ENCODE measurements around the gene ENPEP. TPM values are rescaled to one million over a fixed set of nuclear protein-coding genes. Genes with fewer than 3 reads are reported as not detected.
"Not testable (repeated sequence)": the region's sequence is repeated elsewhere in the genome, so short reads cannot be mapped to it uniquely, and the experiment has no call there.

ENPEP gene
- total RNA-seq: 4.6 TPM in 2 replicates

DNA sequence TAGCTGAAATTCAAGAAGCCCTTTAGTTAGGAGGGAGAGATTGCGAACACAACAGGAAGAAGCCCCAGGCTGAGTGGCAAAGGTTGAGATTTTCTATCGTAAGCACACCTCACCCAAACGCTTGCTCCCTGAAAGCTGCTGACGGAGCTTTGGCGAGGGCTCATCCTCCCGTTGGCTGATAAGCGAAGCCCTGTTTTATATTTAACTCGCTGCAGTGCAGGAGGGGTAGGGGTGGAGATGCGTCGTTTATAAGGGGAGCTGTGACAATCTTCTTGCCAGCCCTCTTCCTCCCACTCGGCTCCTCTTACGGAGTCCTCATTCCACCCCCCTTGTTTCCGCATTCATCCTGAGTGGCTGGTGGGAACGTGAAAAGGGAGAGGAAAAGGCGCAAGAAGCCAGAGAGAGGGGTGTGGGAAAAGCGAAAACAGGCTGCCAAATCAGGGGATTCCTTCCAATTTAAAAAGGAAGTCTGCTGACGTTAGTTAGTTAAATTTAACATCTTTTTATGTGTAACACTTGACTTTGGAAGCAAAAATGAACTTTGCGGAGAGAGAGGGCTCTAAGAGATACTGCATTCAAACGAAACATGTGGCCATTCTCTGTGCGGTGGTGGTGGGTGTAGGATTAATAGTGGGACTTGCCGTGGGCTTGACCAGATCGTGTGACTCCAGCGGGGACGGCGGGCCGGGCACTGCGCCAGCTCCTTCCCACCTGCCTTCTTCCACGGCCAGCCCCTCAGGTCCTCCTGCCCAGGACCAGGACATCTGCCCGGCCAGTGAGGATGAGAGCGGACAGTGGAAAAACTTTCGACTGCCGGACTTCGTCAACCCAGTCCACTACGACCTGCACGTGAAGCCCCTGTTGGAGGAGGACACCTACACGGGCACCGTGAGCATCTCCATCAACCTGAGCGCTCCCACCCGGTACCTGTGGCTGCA lies at the start of gene ENPEP:
Gene ENPEP (plus strand): TSS at position 275 of the 938 bp plus-strand sequence. CDS start 260 bp downstream, at position 535.
- Histone ChIP-seq H3K27me3 (ENCODE audit: control insufficient read depth, insufficient read depth, low read length) (no peaks in the 10 kb centered on the region), H3K36me3 (ENCODE audit: control insufficient read depth, insufficient read depth, low read length) (no peaks in the 10 kb centered on the region), H3K4me3 (ENCODE audit: low read depth, low read length) (peak within 1 kb of the TSS; percentile 34)
- TF ChIP-seq, protein P1, sequence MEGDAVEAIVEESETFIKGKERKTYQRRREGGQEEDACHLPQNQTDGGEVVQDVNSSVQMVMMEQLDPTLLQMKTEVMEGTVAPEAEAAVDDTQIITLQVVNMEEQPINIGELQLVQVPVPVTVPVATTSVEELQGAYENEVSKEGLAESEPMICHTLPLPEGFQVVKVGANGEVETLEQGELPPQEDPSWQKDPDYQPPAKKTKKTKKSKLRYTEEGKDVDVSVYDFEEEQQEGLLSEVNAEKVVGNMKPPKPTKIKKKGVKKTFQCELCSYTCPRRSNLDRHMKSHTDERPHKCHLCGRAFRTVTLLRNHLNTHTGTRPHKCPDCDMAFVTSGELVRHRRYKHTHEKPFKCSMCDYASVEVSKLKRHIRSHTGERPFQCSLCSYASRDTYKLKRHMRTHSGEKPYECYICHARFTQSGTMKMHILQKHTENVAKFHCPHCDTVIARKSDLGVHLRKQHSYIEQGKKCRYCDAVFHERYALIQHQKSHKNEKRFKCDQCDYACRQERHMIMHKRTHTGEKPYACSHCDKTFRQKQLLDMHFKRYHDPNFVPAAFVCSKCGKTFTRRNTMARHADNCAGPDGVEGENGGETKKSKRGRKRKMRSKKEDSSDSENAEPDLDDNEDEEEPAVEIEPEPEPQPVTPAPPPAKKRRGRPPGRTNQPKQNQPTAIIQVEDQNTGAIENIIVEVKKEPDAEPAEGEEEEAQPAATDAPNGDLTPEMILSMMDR (IDR thresholded peaks at IDR 0.05; ENCODE audit: insufficient read depth, low read length, poor library complexity, severe bottlenecking): no peak
- DNase-seq (ENCODE audit: low read depth): no peak

DNA sequence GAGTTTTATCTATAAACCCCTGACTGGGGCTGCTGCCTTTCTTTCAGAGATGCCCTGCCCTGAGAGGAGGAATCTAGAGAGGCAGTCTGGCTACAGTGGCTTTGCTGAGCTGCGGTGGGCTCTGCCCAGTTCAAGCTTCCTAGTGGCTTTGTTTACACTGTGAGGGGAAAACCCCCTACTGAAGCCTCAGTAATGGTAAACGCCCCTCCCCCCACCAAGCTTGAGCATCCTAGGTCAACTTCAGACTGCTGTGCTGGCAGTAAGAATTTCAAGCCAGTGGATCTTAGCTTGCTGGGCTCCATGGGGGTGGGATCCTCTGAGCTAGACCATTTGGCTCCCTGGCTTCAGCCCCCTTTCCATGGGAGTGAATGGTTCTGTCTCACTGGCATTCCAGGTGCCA lies 44.1 kb upstream of the ENPEP start:
- not testable (repeated sequence) for H3K4me3 ChIP-seq (ENCODE audit: low read depth, low read length); H3K36me3 ChIP-seq (ENCODE audit: control insufficient read depth, insufficient read depth, low read length); DNase-seq (ENCODE audit: low read depth); H3K27me3 ChIP-seq (ENCODE audit: control insufficient read depth, insufficient read depth, low read length)

DNA sequence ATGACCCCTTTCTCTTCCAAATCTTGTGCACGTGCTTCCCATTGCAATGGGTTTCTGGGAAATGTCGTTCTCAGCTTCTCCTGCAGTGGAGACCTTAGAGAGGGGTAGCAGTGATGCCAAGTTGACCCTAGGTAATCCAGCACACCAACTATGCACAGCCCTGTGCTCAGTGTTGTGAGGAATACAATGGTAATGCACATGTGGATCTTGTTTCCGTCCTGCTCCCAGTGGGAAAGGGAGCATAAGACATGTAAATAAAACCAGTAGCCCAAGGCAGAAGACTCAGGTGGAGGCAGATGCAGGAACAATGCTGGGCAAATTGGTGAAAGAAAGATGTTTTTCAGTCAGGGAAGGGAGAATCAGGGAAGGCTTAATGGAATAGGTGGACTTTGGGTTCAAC lies 38.7 kb upstream of the ENPEP start:
- not testable (repeated sequence) for H3K36me3 ChIP-seq (ENCODE audit: control insufficient read depth, insufficient read depth, low read length); H3K27me3 ChIP-seq (ENCODE audit: control insufficient read depth, insufficient read depth, low read length); H3K4me3 ChIP-seq (ENCODE audit: low read depth, low read length); DNase-seq (ENCODE audit: low read depth)

DNA sequence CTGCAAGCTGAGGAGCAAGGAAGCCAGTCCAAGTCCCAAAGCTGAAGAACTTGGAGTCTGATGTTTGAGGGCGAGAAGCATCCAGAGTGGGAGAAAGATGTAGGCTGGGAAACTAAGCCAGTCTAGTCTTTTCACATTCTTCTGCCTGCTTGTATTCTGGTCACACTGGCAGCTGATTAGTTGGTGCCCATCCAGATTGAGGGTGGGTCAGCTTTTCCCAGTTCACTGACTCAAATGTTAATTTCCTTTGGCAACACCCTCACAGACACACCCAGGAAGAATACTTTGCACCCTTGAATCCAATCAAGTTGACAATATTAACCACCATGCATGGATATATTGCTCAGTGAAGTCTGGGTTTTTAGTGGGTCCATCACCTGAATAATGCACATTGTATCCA lies 36.7 kb upstream of the ENPEP start:
- H3K36me3 ChIP-seq (ENCODE audit: control insufficient read depth, insufficient read depth, low read length); H3K27me3 ChIP-seq (ENCODE audit: control insufficient read depth, insufficient read depth, low read length); H3K4me3 ChIP-seq (ENCODE audit: low read depth, low read length); DNase-seq (ENCODE audit: low read depth): not testable (repeated sequence)

- TF ChIP-seq, protein P1 (IDR thresholded peaks at IDR 0.05; ENCODE audit: insufficient read depth, low read length, poor library complexity, severe bottlenecking): no peak
- no peak overlapping the region for H3K4me3 ChIP-seq (ENCODE audit: low read depth, low read length)
- H3K27me3 ChIP-seq (ENCODE audit: control insufficient read depth, insufficient read depth, low read length): no peaks in the 10 kb centered on the region
- no peaks in the 10 kb centered on the region for H3K36me3 ChIP-seq (ENCODE audit: control insufficient read depth, insufficient read depth, low read length)
- DNase-seq (ENCODE audit: low read depth): no peak
Measured at GRCh38 chr4:110442309-110442708, 33.6 kb upstream of the ENPEP start.

GRCh38 chr4:110442788-110443187 lies 33.2 kb upstream of the ENPEP start:
- TF ChIP-seq, protein P1 (IDR thresholded peaks at IDR 0.05; ENCODE audit: insufficient read depth, low read length, poor library complexity, severe bottlenecking): no peak
- no peaks in the 10 kb centered on the region for H3K36me3 ChIP-seq (ENCODE audit: control insufficient read depth, insufficient read depth, low read length)
- no peak for DNase-seq (ENCODE audit: low read depth)
- H3K4me3 ChIP-seq (ENCODE audit: low read depth, low read length): no peak overlapping the region
- H3K27me3 ChIP-seq (ENCODE audit: control insufficient read depth, insufficient read depth, low read length): no peaks in the 10 kb centered on the region

DNA sequence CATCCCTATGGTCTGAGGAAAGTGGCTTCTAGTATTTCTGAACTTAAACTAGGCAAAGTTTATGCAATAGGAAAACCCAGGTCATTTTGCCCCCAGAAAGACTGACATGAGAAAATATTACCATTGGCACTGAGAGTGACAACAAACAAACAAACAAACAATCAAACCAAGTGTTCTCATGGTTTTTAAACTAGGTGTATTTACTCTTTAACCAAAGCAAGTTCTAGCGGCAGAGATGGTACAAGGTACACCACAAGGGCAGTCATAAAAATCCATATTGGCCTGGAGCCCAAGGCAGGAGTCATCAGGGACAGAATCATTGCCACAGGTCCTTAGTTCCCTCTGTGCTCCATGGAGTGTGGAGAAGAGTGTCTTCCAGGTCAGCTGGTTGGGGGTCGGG lies 26.0 kb upstream of the ENPEP start:
- Histone ChIP-seq H3K4me3 (ENCODE audit: low read depth, low read length) (no peak overlapping the region), H3K27me3 (ENCODE audit: control insufficient read depth, insufficient read depth, low read length) (no peaks in the 10 kb centered on the region), H3K36me3 (ENCODE audit: control insufficient read depth, insufficient read depth, low read length) (no peaks in the 10 kb centered on the region)
- TF ChIP-seq, protein P1 (IDR thresholded peaks at IDR 0.05; ENCODE audit: insufficient read depth, low read length, poor library complexity, severe bottlenecking): no peak
- no peak for DNase-seq (ENCODE audit: low read depth)
